ENCODE measurements around the gene TTC7B.

TTC7B gene

GRCh38 chr14:90491911-90492531 is 324.2 kb downstream of the TTC7B start:
- no peak for TF ChIP-seq CTCF (conservative IDR thresholded peaks at IDR 0.05; ENCODE audit: low read depth)
- DNase-seq (ENCODE audit: low spot score), result no peak
- ChIA-PET CTCF (interaction anchor here (0.6 to 0.7 kb wide), 2 partner anchors 104 to 230 kb away, joined by 3 to 4 read pairs; no protein-coding TSS in a partner anchor), POLR2A (ENCODE audit: low non-redundant PET) (interaction anchor here (0.7 kb wide), 1 partner anchor 34 kb away, joined by 4 read pairs; no protein-coding TSS in a partner anchor)
- H3K27ac ChIP-seq, result no peak overlapping the region

- DNase-seq (ENCODE audit: low spot score), result no peak
- POLR2A ChIA-PET (ENCODE audit: low non-redundant PET), result no interaction called here
- TF ChIP-seq CTCF (conservative IDR thresholded peaks at IDR 0.05; ENCODE audit: low read depth), result no peak
These were observed 324.9 kb downstream of the TTC7B start for GRCh38 chr14:90491221-90491885.

GRCh38 chr14:90490720-90491050 is 325.5 kb downstream of the TTC7B start:
- POLR2A ChIA-PET (ENCODE audit: low non-redundant PET), result no interaction called here
- no peak overlapping the region for H3K27ac ChIP-seq
- DNase-seq (ENCODE audit: low spot score), result no peak
- no peak for TF ChIP-seq CTCF (conservative IDR thresholded peaks at IDR 0.05; ENCODE audit: low read depth)
- CTCF ChIA-PET, result no interaction called here

More at GRCh38 chr14:90491221-90491885, 324.9 kb downstream of the TTC7B start:
- CTCF ChIA-PET, result no interaction called here
- H3K27ac ChIP-seq, result no peak overlapping the region

GRCh38 chr14:90489916-90490719 is 326.1 kb downstream of the TTC7B start:
- ChIA-PET POLR2A (ENCODE audit: low non-redundant PET) (no interaction called here), CTCF (no interaction called here)
- no peak overlapping the region for H3K27ac ChIP-seq
- TF ChIP-seq CTCF (conservative IDR thresholded peaks at IDR 0.05; ENCODE audit: low read depth), result no peak
- no peak for DNase-seq (ENCODE audit: low spot score)

GRCh38 chr14:90489306-90489705 is 326.9 kb downstream of the TTC7B start:
- ChIA-PET CTCF (no interaction called here), POLR2A (ENCODE audit: low non-redundant PET) (no interaction called here)
- DNase-seq (ENCODE audit: low spot score), result no peak
- H3K27ac ChIP-seq, result no peak overlapping the region
- no peak for TF ChIP-seq CTCF (conservative IDR thresholded peaks at IDR 0.05; ENCODE audit: low read depth)

GRCh38 chr14:90488256-90488655 is 328.0 kb downstream of the TTC7B start:
- ChIA-PET CTCF (interaction anchor here (0.6 kb wide), 1 partner anchor 209 kb away, joined by 4 read pairs; no protein-coding TSS in a partner anchor), POLR2A (ENCODE audit: low non-redundant PET) (no interaction called here)
- H3K27ac ChIP-seq, result no peak overlapping the region
- DNase-seq (ENCODE audit: low spot score), result no peak
- no peak for TF ChIP-seq CTCF (conservative IDR thresholded peaks at IDR 0.05; ENCODE audit: low read depth)

All from RWPE1 (cell line).